ENCODE data around the gene FRS2.

FRS2 gene

GRCh38 chr12:69544087-69544486, 73.9 kb downstream of the FRS2 start:
- Histone ChIP-seq H3K79me2 (ENCODE audit: low read length) (no peaks in the 10 kb centered on the region), H3K4me3 (ENCODE audit: low read length) (no peak overlapping the region), H2AFZ (ENCODE audit: low read length) (no peak overlapping the region), H3K9me2 (replicated peaks; ENCODE audit: insufficient read depth, low read length) (no peaks in the 10 kb centered on the region), H3K9ac (ENCODE audit: low read length) (no peak overlapping the region), H3K4me1 (ENCODE audit: low read length) (no peaks in the 10 kb centered on the region), H4K20me1 (ENCODE audit: insufficient read depth, low read length) (no peaks in the 10 kb centered on the region), H3K27me3 (replicated peaks; ENCODE audit: insufficient read depth, low read length) (no peaks in the 10 kb centered on the region), H3K27ac (ENCODE audit: low read length) (no peak overlapping the region), H3F3A (ENCODE audit: insufficient read depth, low read length) (no peaks in the 10 kb centered on the region), H3K36me3 (replicated peaks; ENCODE audit: insufficient read depth, low read length) (no peaks in the 10 kb centered on the region; the same call in 1 of the 2 replicates), H3K9me3 (replicated peaks; ENCODE audit: insufficient read depth, low read length) (no peaks in the 10 kb centered on the region), H3K4me2 (ENCODE audit: low read depth, low read length) (no peak overlapping the region)
- no peak for DNase-seq
- no peak for TF ChIP-seq EZH2phosphoT487 (IDR thresholded peaks at IDR 0.05; ENCODE audit: low read length)
- no peak for TF ChIP-seq CTCF (IDR thresholded peaks at IDR 0.05; ENCODE audit: low read length)
- no peak for TF ChIP-seq EZH2 (optimal IDR thresholded peaks at IDR 0.05; ENCODE audit: low read depth, low read length)

GRCh38 chr12:69545081-69545480, 74.9 kb downstream of the FRS2 start:
- no peak for TF ChIP-seq EZH2phosphoT487 (IDR thresholded peaks at IDR 0.05; ENCODE audit: low read length)
- TF ChIP-seq CTCF (IDR thresholded peaks at IDR 0.05; ENCODE audit: low read length) = no peak
- TF ChIP-seq EZH2 (optimal IDR thresholded peaks at IDR 0.05; ENCODE audit: low read depth, low read length) = no peak
- no peaks in the 10 kb centered on the region for H3K9me2 ChIP-seq (replicated peaks; ENCODE audit: insufficient read depth, low read length)
- H3K27me3 ChIP-seq (replicated peaks; ENCODE audit: insufficient read depth, low read length) = no peaks in the 10 kb centered on the region
- H3K4me1 ChIP-seq (ENCODE audit: low read length) = no peaks in the 10 kb centered on the region
- H3K9ac ChIP-seq (ENCODE audit: low read length) = no peak overlapping the region
- H3K79me2 ChIP-seq (ENCODE audit: low read length) = no peaks in the 10 kb centered on the region
- H3F3A ChIP-seq (ENCODE audit: insufficient read depth, low read length) = no peaks in the 10 kb centered on the region
- no peaks in the 10 kb centered on the region; the same call in 1 of the 2 replicates for H3K36me3 ChIP-seq (replicated peaks; ENCODE audit: insufficient read depth, low read length)
- H3K4me2 ChIP-seq (ENCODE audit: low read depth, low read length) = no peak overlapping the region
- no peaks in the 10 kb centered on the region for H3K9me3 ChIP-seq (replicated peaks; ENCODE audit: insufficient read depth, low read length)
- no peak for DNase-seq
- H3K4me3 ChIP-seq (ENCODE audit: low read length) = no peak overlapping the region
- no peak overlapping the region for H2AFZ ChIP-seq (ENCODE audit: low read length)
- H4K20me1 ChIP-seq (ENCODE audit: insufficient read depth, low read length) = no peaks in the 10 kb centered on the region
- no peak overlapping the region for H3K27ac ChIP-seq (ENCODE audit: low read length)

- Histone ChIP-seq H3F3A (ENCODE audit: insufficient read depth, low read length) (no peaks in the 10 kb centered on the region), H3K4me1 (ENCODE audit: low read length) (no peaks in the 10 kb centered on the region)
These were observed 76.7 kb downstream of the FRS2 start for GRCh38 chr12:69546693-69547438.

More at GRCh38 chr12:69546693-69547438, 76.7 kb downstream of the FRS2 start:
- H3K9me3 ChIP-seq (replicated peaks; ENCODE audit: insufficient read depth, low read length) = no peaks in the 10 kb centered on the region
- no peak overlapping the region for H2AFZ ChIP-seq (ENCODE audit: low read length)
- no peak for TF ChIP-seq EZH2phosphoT487 (IDR thresholded peaks at IDR 0.05; ENCODE audit: low read length)
- TF ChIP-seq CTCF (IDR thresholded peaks at IDR 0.05; ENCODE audit: low read length) = no peak
- no peak for TF ChIP-seq EZH2 (optimal IDR thresholded peaks at IDR 0.05; ENCODE audit: low read depth, low read length)
- no peaks in the 10 kb centered on the region for H3K79me2 ChIP-seq (ENCODE audit: low read length)
- no peak overlapping the region for H3K27ac ChIP-seq (ENCODE audit: low read length)
- H3K4me2 ChIP-seq (ENCODE audit: low read depth, low read length) = no peak overlapping the region
- no peaks in the 10 kb centered on the region for H3K9me2 ChIP-seq (replicated peaks; ENCODE audit: insufficient read depth, low read length)
- H3K36me3 ChIP-seq (replicated peaks; ENCODE audit: insufficient read depth, low read length) = no peaks in the 10 kb centered on the region; the same call in 1 of the 2 replicates
- H3K9ac ChIP-seq (ENCODE audit: low read length) = no peak overlapping the region
- H3K4me3 ChIP-seq (ENCODE audit: low read length) = no peak overlapping the region
- H3K27me3 ChIP-seq (replicated peaks; ENCODE audit: insufficient read depth, low read length) = no peaks in the 10 kb centered on the region
- DNase-seq = no peak
- no peaks in the 10 kb centered on the region for H4K20me1 ChIP-seq (ENCODE audit: insufficient read depth, low read length)

All from MM.1S (cell line).